HEK293 (cell line): ENCODE results near the gene PI4KB.

Source experiments
- ELK4 ChIP-seq: IDR thresholded peaks from 2 replicates; pipeline ENCODE4 v1.6.1; 2011; ENCODE audit warnings: mild to moderate bottlenecking, low read depth, low read length, borderline replicate concordance
- GLI4 ChIP-seq: fragments of 450-650 bp; formaldehyde crosslinking; IDR thresholded peaks from 2 replicates; pipeline ENCODE4 v1.5.1; 2016; ENCODE audit warnings: missing biosample characterization, missing genetic modification characterization
- KLF10 ChIP-seq: fragments of 450-650 bp; IDR thresholded peaks from 2 replicates; pipeline ENCODE4 v1.5.1; 2018; ENCODE audit warnings: missing biosample characterization, mild to moderate bottlenecking, missing genetic modification characterization
- KLF16 ChIP-seq: fragments of 450-650 bp; formaldehyde crosslinking; IDR thresholded peaks from 2 replicates; pipeline ENCODE4 v1.5.1; 2017; ENCODE audit warnings: missing biosample characterization, missing genetic modification characterization
- SP2 ChIP-seq: fragments of 450-650 bp; formaldehyde crosslinking; IDR thresholded peaks from 2 replicates; pipeline ENCODE4 v1.5.1; 2016; ENCODE audit warnings: missing biosample characterization, missing genetic modification characterization
- ZBTB1 ChIP-seq: fragments of 450-650 bp; formaldehyde crosslinking; IDR thresholded peaks from 2 replicates; pipeline ENCODE4 v1.5.1; 2016; ENCODE audit warnings: missing biosample characterization, missing genetic modification characterization
- ZBTB20 ChIP-seq: fragments of 450-650 bp; formaldehyde crosslinking; IDR thresholded peaks from 2 replicates; pipeline ENCODE4 v1.5.1; 2016; ENCODE audit warnings: missing biosample characterization, missing genetic modification characterization
- ZIC2 ChIP-seq: fragments of 450-650 bp; formaldehyde crosslinking; IDR thresholded peaks from 2 replicates; pipeline ENCODE4 v1.5.1; 2016; ENCODE audit warnings: missing biosample characterization, missing genetic modification characterization
- ZNF132 ChIP-seq: fragments of 450-650 bp; formaldehyde crosslinking; IDR thresholded peaks from 2 replicates; pipeline ENCODE4 v1.5.1; 2017; ENCODE audit warnings: missing biosample characterization, missing genetic modification characterization, borderline replicate concordance
- ZNF16 ChIP-seq: fragments of 450-650 bp; formaldehyde crosslinking; IDR thresholded peaks from 2 replicates; pipeline ENCODE4 v1.5.1; 2016; ENCODE audit warnings: low read depth, missing biosample characterization, missing genetic modification characterization
- ZNF354C ChIP-seq: fragments of 450-650 bp; formaldehyde crosslinking; IDR thresholded peaks from 2 replicates; pipeline ENCODE4 v1.5.1; 2016; ENCODE audit warnings: missing biosample characterization, missing genetic modification characterization, low read depth, borderline replicate concordance
- ZNF394 ChIP-seq: fragments of 450-650 bp; formaldehyde crosslinking; IDR thresholded peaks from 2 replicates; pipeline ENCODE4 v1.5.1; 2016; ENCODE audit warnings: missing biosample characterization, missing genetic modification characterization, mild to moderate bottlenecking, moderate library complexity, borderline replicate concordance
- ZNF398 ChIP-seq: fragments of 450-650 bp; formaldehyde crosslinking; IDR thresholded peaks from 2 replicates; pipeline ENCODE4 v1.5.1; 2017; ENCODE audit warnings: missing biosample characterization, missing genetic modification characterization
- ZNF426 ChIP-seq: fragments of 450-650 bp; formaldehyde crosslinking; IDR thresholded peaks from 2 replicates; pipeline ENCODE4 v1.5.1; 2017; ENCODE audit warnings: missing biosample characterization, missing genetic modification characterization, mild to moderate bottlenecking, inconsistent platforms, moderate library complexity
- ZNF549 ChIP-seq: fragments of 450-650 bp; IDR thresholded peaks from 2 replicates; pipeline ENCODE4 v1.5.1; 2018; ENCODE audit warnings: missing biosample characterization, missing genetic modification characterization, mild to moderate bottlenecking, inconsistent platforms, moderate library complexity
- ZNF629 ChIP-seq: fragments of 450-650 bp; formaldehyde crosslinking; IDR thresholded peaks from 2 replicates; pipeline ENCODE4 v1.5.1; 2017; ENCODE audit warnings: missing biosample characterization, missing genetic modification characterization
- ZNF654 ChIP-seq: fragments of 450-650 bp; formaldehyde crosslinking; IDR thresholded peaks from 2 replicates; pipeline ENCODE4 v1.5.1; 2016; ENCODE audit warnings: low read depth, missing biosample characterization, missing genetic modification characterization
- ZNF768 ChIP-seq: fragments of 450-650 bp; formaldehyde crosslinking; IDR thresholded peaks from 2 replicates; pipeline ENCODE4 v1.5.1; 2018; ENCODE audit warnings: missing biosample characterization, mild to moderate bottlenecking, missing genetic modification characterization
- ZXDB ChIP-seq: fragments of 450-650 bp; formaldehyde crosslinking; IDR thresholded peaks from 2 replicates; pipeline ENCODE4 v1.5.1; 2016; ENCODE audit warnings: missing biosample characterization, missing genetic modification characterization
- TF ChIP-seq, protein P1 (sequence below): fragments of 450-650 bp; formaldehyde crosslinking; conservative IDR thresholded peaks from 2 replicates; pipeline ENCODE4 v1.5.1; 2016; ENCODE audit warnings: low read depth, missing biosample characterization, missing genetic modification characterization
- TF ChIP-seq, protein P2 (sequence below): fragments of 450-650 bp; formaldehyde crosslinking; IDR thresholded peaks from 2 replicates; pipeline ENCODE4 v1.5.1; 2016; ENCODE audit warnings: missing biosample characterization, missing genetic modification characterization
- TF ChIP-seq, protein P3 (sequence below): fragments of 450-650 bp; formaldehyde crosslinking; IDR thresholded peaks from 2 replicates; pipeline ENCODE4 v1.5.1; 2017; ENCODE audit warnings: missing biosample characterization, missing genetic modification characterization
- TF ChIP-seq, protein P4 (sequence below): fragments of 450-650 bp; formaldehyde crosslinking; IDR thresholded peaks from 2 replicates; pipeline ENCODE4 v1.5.1; 2016; ENCODE audit warnings: missing biosample characterization, missing genetic modification characterization, borderline replicate concordance

The PI4KB gene

DNA sequence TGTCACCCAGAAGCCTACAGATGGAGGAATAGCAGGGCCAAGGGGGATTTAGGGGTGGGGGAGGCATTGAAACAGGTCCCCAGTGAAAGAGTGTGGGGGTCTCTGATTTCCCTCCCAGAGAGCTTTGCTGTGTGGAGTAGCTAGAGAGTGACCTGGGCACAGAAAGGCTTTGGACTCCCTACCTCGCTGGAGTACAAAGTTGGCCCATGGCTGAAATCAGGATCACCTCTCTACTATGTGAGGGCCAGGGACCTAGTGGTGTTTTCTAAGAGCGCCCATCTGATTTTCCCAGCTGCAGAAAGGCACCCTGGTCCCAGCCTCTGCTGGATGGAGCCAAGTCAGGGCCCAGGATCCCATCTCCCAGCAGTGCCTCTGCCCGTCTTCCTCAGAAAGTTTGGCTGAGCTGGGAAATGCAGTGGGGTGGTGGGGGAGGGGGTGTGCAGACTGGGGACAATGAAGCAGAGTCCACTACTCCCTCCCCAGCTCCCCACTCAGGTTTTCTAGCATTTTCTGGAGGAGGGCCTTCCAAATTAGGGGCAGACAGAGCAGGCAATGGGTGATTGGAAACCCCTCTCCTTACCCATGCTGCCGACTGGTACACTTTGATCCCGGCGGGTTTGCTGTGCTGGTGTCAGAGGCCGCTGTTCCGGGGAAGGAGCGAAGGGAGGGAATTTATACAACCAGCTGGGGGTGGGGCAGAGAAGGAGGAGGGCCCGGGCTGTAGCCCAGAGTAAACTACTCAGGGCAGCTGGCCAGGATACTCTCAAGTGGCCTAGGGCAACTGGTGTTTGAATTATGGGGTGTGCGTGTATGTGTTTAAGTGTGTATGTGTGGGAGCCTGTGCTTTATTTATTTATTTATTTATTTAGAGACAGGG lies 45.1 kb upstream of the PI4KB start, which contains the start of gene SELENBP1 (continued):
- TF ChIP-seq ELK4 = no peak
- TF ChIP-seq KLF16 = peak; percentile 44
- TF ChIP-seq, protein P1, sequence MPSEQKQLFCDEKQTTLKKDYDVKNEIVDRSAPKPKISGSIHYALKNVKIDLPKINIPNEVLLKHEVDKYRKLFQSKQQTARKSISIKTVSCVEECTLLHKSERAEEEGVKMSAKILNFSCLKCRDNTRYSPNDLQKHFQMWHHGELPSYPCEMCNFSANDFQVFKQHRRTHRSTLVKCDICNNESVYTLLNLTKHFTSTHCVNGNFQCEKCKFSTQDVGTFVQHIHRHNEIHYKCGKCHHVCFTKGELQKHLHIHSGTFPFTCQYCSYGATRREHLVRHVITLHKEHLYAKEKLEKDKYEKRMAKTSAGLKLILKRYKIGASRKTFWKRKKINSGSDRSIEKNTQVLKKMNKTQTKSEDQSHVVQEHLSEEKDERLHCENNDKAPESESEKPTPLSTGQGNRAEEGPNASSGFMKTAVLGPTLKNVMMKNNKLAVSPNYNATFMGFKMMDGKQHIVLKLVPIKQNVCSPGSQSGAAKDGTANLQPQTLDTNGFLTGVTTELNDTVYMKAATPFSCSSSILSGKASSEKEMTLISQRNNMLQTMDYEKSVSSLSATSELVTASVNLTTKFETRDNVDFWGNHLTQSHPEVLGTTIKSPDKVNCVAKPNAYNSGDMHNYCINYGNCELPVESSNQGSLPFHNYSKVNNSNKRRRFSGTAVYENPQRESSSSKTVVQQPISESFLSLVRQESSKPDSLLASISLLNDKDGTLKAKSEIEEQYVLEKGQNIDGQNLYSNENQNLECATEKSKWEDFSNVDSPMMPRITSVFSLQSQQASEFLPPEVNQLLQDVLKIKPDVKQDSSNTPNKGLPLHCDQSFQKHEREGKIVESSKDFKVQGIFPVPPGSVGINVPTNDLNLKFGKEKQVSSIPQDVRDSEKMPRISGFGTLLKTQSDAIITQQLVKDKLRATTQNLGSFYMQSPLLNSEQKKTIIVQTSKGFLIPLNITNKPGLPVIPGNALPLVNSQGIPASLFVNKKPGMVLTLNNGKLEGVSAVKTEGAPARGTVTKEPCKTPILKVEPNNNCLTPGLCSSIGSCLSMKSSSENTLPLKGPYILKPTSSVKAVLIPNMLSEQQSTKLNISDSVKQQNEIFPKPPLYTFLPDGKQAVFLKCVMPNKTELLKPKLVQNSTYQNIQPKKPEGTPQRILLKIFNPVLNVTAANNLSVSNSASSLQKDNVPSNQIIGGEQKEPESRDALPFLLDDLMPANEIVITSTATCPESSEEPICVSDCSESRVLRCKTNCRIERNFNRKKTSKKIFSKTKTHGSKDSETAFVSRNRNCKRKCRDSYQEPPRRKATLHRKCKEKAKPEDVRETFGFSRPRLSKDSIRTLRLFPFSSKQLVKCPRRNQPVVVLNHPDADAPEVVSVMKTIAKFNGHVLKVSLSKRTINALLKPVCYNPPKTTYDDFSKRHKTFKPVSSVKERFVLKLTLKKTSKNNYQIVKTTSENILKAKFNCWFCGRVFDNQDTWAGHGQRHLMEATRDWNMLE = no peak
- TF ChIP-seq ZNF354C = no peak
- TF ChIP-seq ZNF768 = no peak; the same call in 1 of the 2 replicates
- peak; percentile 76; the same call in 1 of the 2 replicates for TF ChIP-seq ZNF394
- TF ChIP-seq ZBTB1 (tag by site-specific recombination) = peak; percentile 46; the same call in 1 of the 2 replicates
- TF ChIP-seq, protein P2, sequence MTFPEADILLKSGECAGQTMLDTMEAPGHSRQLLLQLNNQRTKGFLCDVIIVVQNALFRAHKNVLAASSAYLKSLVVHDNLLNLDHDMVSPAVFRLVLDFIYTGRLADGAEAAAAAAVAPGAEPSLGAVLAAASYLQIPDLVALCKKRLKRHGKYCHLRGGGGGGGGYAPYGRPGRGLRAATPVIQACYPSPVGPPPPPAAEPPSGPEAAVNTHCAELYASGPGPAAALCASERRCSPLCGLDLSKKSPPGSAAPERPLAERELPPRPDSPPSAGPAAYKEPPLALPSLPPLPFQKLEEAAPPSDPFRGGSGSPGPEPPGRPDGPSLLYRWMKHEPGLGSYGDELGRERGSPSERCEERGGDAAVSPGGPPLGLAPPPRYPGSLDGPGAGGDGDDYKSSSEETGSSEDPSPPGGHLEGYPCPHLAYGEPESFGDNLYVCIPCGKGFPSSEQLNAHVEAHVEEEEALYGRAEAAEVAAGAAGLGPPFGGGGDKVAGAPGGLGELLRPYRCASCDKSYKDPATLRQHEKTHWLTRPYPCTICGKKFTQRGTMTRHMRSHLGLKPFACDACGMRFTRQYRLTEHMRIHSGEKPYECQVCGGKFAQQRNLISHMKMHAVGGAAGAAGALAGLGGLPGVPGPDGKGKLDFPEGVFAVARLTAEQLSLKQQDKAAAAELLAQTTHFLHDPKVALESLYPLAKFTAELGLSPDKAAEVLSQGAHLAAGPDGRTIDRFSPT (tag by site-specific recombination) = no peak
- peak; percentile 58 for TF ChIP-seq SP2 (tag by site-specific recombination)
- no peak for TF ChIP-seq ZNF654 (tag by site-specific recombination)
- TF ChIP-seq ZIC2 = peak; percentile 62
- TF ChIP-seq ZNF549 = no peak
- peak; percentile 70; the same call in 1 of the 2 replicates for TF ChIP-seq KLF10 (tag by site-specific recombination)
- TF ChIP-seq ZXDB (tag by site-specific recombination) = peak; percentile 75; the same call in 1 of the 2 replicates
- TF ChIP-seq ZNF629 (tag by site-specific recombination) = peak; percentile 63
- TF ChIP-seq ZBTB20 = peak; percentile 63
- TF ChIP-seq ZNF132 (tag by site-specific recombination) = no peak
- TF ChIP-seq, protein P3, sequence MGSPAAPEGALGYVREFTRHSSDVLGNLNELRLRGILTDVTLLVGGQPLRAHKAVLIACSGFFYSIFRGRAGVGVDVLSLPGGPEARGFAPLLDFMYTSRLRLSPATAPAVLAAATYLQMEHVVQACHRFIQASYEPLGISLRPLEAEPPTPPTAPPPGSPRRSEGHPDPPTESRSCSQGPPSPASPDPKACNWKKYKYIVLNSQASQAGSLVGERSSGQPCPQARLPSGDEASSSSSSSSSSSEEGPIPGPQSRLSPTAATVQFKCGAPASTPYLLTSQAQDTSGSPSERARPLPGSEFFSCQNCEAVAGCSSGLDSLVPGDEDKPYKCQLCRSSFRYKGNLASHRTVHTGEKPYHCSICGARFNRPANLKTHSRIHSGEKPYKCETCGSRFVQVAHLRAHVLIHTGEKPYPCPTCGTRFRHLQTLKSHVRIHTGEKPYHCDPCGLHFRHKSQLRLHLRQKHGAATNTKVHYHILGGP (tag by site-specific recombination) = no peak
- TF ChIP-seq GLI4 (tag by site-specific recombination) = no peak
- TF ChIP-seq ZNF426 (tag by site-specific recombination) = no peak
- TF ChIP-seq, protein P4, sequence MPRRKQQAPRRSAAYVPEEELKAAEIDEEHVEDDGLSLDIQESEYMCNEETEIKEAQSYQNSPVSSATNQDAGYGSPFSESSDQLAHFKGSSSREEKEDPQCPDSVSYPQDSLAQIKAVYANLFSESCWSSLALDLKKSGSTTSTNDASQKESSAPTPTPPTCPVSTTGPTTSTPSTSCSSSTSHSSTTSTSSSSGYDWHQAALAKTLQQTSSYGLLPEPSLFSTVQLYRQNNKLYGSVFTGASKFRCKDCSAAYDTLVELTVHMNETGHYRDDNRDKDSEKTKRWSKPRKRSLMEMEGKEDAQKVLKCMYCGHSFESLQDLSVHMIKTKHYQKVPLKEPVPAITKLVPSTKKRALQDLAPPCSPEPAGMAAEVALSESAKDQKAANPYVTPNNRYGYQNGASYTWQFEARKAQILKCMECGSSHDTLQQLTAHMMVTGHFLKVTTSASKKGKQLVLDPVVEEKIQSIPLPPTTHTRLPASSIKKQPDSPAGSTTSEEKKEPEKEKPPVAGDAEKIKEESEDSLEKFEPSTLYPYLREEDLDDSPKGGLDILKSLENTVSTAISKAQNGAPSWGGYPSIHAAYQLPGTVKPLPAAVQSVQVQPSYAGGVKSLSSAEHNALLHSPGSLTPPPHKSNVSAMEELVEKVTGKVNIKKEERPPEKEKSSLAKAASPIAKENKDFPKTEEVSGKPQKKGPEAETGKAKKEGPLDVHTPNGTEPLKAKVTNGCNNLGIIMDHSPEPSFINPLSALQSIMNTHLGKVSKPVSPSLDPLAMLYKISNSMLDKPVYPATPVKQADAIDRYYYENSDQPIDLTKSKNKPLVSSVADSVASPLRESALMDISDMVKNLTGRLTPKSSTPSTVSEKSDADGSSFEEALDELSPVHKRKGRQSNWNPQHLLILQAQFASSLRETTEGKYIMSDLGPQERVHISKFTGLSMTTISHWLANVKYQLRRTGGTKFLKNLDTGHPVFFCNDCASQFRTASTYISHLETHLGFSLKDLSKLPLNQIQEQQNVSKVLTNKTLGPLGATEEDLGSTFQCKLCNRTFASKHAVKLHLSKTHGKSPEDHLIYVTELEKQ (tag by site-specific recombination) = no peak
- no peak for TF ChIP-seq ZNF16 (tag by site-specific recombination)
- peak; percentile 82 for TF ChIP-seq ZNF398
